ENCODE data around the gene QSOX2.
"Not testable (repeated sequence)": the region's sequence is repeated elsewhere in the genome, so short reads cannot be mapped to it uniquely, and the experiment has no call there.

QSOX2 gene

GRCh38 chr9:136250676-136251075 is 5.1 kb upstream of the QSOX2 start:
- no peak for DNase-seq

- DNase-seq: no peak
Measured at GRCh38 chr9:136249877-136250559, 4.4 kb upstream of the QSOX2 start.

GRCh38 chr9:136248951-136249876 is 3.6 kb upstream of the QSOX2 start:
- DNase-seq: no peak

- DNase-seq: no peak
Measured at GRCh38 chr9:136247947-136248637, 2.5 kb upstream of the QSOX2 start.

GRCh38 chr9:136247551-136247916 is 1.9 kb upstream of the QSOX2 start:
- no peak for DNase-seq

- no peak for DNase-seq
Measured at GRCh38 chr9:136246849-136247550, 1.4 kb upstream of the QSOX2 start.

- DNase-seq: no peak
Measured at GRCh38 chr9:136244969-136245218, 718 bp downstream of the QSOX2 start.

- DNase-seq: peak; percentile 40 to 60 (median 44)
Measured at GRCh38 chr9:136244122-136244968, 1.3 kb downstream of the QSOX2 start.

GRCh38 chr9:136243631-136244030 is 2.0 kb downstream of the QSOX2 start:
- no peak for DNase-seq

- no peak for DNase-seq
Measured at GRCh38 chr9:136242918-136243525, 2.6 kb downstream of the QSOX2 start.

GRCh38 chr9:136242248-136242647 is 3.4 kb downstream of the QSOX2 start:
- no peak for DNase-seq

GRCh38 chr9:136241542-136241941 is 4.1 kb downstream of the QSOX2 start:
- no peak for DNase-seq

GRCh38 chr9:136240941-136241340 is 4.7 kb downstream of the QSOX2 start:
- no peak for DNase-seq

GRCh38 chr9:136239983-136240330 is 5.7 kb downstream of the QSOX2 start:
- DNase-seq: peak in 1 of 3 donors; percentile 33

GRCh38 chr9:136239135-136239982 is 6.3 kb downstream of the QSOX2 start:
- no peak for DNase-seq

GRCh38 chr9:136238342-136238732 is 7.3 kb downstream of the QSOX2 start:
- no peak for DNase-seq

- DNase-seq: no peak
Measured at GRCh38 chr9:136237486-136238341, 7.9 kb downstream of the QSOX2 start.

GRCh38 chr9:136236471-136237410 is 8.9 kb downstream of the QSOX2 start:
- DNase-seq: not testable (repeated sequence)
